GM23248 (cell line): ENCODE results near the gene PLEKHA5.

Experiments used
- EZH2 ChIP-seq: fragments of 200-600 bp; sonication (generic); IDR thresholded peaks from 2 replicates; pipeline ENCODE4 v1.6.1; 2018; ENCODE audit warnings: antibody characterized with exemption, mild to moderate bottlenecking; ENCODE audit not compliant: insufficient read depth, poor library complexity, severe bottlenecking
- EZH2phosphoT487 ChIP-seq: fragments of 200-600 bp; sonication (generic); IDR thresholded peaks from 2 replicates; pipeline ENCODE4 v1.6.1; 2018; ENCODE audit warnings: antibody characterized with exemption, moderate library complexity, mild to moderate bottlenecking, low read depth; ENCODE audit not compliant: insufficient read depth

- TF ChIP-seq EZH2, result no peak
- TF ChIP-seq EZH2phosphoT487, result no peak
These were observed at the start of gene PLEKHA5 for GRCh38 chr12:19129486-19130223.
